GM20431 (cell line): Measurements from ENCODE around the gene HADH.
"Not testable (repeated sequence)": the region's sequence is repeated elsewhere in the genome, so short reads cannot be mapped to it uniquely, and the experiment has no call there.

Source experiments
- in situ Hi-C: fragments of 300-500 bp; cut with MseI, MboI; formaldehyde crosslinking; loops from one replicate; pipeline ENCODE4 v1.15.0; 2020; ENCODE audit warnings: low sequenced_read_pairs; ENCODE audit not compliant: unreplicated experiment

The HADH gene

DNA sequence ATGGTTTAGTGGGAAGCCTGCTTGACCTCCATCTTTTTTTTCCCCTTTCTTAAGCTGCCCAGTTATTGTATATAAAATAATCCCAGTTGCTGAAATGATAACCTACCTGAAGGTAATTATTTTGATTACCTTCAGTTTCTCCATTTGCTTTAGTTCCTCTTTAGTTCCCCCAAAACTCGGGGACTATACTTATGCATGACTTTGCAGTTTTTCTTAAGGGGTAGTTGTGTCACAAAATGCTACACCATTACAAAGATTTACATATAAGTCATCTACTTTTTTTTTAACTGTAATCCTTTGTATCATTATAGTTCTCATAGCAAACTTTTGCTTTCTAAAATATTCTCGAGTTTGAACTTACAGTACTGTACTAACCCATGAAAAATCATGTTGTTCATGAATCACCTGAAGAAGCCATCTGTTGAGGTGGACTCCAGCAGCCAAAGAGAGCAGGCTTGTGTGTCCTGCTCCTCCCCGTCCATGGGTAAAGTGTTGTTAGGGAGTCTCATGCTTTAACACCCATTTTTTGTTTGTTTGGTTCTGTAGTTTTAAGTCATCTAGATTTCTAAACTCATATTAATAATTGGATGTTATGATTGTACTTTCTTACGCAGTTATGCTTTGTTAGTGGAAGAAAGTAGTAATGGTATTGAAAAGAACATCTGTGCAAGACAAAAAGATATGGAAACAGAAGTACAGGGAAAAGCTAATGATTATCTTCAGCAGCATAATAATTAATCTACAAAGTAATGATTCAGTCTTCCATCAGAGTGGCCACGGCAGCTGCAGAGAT, 34.6 kb downstream of the HADH start:
- in situ Hi-C loops, result loop anchor here (25.0 kb wide), 1 partner anchor 538 kb away; no protein-coding TSS in a partner anchor

- in situ Hi-C loops, result loop anchor here (25.0 kb wide), 1 partner anchor 537 kb away; no protein-coding TSS in a partner anchor
Measured at GRCh38 chr4:108024878-108025165, 35.1 kb downstream of the HADH start.

GRCh38 chr4:108029016-108029720, 39.5 kb downstream of the HADH start:
- in situ Hi-C loops, result no loop called here

- in situ Hi-C loops, result no loop called here
Measured at GRCh38 chr4:108029731-108030130, 40.0 kb downstream of the HADH start.

DNA sequence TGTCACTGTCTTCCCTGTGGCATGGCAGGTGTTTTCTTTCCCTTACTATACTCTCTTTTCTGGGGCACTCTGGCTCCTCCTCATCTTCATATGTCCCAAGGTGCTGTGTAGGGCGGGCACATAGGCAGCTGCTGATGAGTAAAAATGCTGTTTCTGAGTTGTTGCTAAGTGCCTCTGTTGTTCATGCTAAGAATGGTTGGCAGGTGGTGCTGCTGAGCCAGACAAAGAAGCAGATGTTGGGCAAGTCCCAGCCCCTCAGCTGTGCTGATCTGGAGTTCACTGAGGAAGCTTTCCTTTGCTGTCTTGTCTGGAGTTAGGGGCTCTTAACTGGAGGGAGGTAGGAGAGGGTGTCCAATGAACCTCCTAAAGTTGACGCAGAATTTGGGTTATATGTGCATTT, 40.6 kb downstream of the HADH start:
- in situ Hi-C loops, result no loop called here

GRCh38 chr4:108031427-108032083, 41.9 kb downstream of the HADH start:
- in situ Hi-C loops, result no loop called here

- in situ Hi-C loops, result no loop called here
Measured at GRCh38 chr4:108033348-108033747, 43.7 kb downstream of the HADH start.

DNA sequence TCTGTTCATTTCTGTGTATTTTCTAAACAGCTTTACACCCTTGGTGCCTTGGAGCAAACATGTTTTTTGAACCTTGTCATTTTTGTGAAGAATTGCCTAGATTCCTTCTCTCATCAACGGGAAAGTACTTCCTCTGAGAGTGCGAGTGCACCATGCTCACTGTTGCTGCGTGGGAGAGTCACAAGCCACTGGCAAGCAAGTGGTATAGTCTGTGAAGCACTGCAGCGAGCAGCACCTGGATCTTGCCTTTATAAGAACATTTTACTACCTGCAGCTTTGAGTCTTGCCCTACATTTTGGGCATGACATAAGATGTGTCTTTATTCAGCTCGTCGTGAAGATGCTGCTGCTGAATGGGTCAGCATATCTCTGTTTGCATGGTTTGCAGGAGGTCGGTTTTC, 44.9 kb downstream of the HADH start:
- in situ Hi-C loops, result no loop called here

- in situ Hi-C loops, result no loop called here
Measured at GRCh38 chr4:108035691-108036090, 46.0 kb downstream of the HADH start.

DNA sequence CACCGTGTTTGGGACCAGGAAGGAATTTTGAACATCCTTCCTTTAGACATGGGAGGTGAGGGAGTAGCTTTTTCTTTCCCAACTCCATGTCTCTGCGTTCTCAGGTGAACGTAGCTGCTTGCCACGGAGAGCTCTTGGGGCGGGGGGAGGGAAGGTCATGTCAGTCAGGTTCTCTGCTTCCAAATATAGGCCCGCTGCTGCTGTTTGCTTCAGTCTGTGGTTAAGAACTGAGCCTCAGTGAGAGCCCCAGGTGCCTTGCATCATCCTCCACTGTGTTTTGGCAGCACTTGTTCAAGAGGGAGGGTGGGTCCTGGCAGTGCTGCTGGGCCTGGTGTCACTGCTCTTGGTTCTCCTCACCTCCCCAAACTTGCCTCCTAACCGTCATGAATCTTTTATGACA, 46.5 kb downstream of the HADH start:
- in situ Hi-C loops, result no loop called here

DNA sequence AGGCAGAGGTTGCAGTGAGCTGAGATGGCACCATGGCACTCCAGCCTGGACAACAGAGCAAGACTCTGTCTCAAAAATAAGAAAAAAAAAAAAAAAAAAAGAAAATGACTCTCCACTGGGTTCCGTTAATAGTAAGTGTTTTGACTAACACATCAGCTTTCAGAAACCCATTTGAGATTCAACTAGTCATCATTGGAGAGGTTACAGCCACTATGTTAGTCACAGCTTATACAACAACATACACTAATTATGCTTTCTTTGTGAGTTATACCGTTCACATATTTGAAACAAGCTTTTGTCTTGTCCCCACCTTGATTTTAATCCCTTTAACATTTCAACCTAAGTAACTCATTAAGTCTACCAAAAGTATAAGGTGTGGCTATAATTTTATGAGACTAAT, 48.2 kb downstream of the HADH start:
- in situ Hi-C loops, result no loop called here

DNA sequence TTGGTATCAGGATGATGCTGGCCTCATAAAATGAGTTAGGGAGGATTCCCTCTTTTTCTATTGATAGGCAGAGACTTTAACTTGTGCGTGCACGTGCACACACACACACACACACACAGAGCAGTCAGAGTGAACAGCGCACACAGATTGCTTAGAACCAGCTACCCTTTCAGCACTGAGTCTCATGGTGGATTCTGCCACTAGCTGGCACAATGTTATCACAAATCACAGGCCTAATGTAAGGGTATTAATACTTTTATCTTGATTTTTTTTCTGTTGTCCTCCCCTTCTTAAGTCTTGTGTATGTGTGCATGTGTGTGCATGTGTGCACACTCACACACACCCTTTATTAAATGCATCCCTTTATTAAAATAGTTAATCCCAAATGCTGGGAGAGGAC, 53.2 kb downstream of the HADH start:
- in situ Hi-C loops, result no loop called here

DNA sequence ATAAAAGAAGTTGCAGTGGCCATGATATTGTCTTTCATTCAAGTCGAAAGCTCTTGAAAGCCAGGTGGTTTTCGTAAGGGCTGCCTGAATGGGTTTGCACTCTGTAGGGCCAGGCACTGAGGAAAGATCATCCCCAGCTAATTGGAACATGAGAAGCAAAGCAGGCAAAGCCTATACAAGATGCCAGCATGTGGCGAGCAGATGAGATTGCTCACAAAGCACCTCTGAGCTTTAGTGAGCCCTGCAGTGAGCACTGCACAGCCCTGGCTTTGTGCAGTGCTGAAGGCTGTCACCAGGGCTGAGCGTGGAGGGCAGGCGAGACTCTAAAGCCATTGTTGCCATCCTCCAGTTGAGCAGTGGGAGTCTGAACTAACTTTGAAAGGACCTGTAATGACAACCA, 53.8 kb downstream of the HADH start:
- in situ Hi-C loops, result no loop called here

DNA sequence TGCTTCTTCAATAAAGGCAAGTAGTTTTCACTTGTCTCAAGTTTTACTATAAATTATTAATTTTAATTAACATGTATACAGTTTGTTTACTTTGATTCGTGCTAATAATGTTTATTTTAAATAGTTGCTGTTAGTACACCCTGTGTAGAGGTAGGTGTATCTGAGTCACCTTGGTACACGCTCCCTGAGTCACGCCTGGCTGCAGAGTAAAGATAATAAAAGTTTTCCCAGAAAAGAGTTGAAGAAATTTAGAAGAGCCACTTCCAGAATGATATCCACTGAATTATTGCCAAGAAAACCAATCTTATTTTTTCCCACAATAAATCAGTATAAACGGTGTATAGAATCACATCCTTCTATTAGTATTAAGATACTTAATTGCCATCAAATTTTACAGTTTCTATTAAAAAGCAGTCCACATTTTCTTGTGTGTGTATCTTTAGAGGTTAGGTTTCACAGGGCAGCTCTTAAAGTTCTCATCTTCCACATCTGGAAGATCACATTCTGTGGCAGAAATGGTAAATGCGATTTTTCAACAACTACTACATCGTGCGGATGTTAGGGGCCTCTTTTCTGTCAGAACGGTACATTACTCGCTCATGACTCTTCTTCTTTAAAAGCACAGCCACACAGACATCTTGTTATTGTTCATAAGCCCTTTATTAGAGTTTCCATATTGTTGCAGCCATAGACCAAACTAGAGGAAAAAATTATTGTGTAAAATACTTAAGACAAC, 55.4 kb downstream of the HADH start:
- in situ Hi-C loops, result no loop called here

GRCh38 chr4:108045687-108046024, 56.0 kb downstream of the HADH start:
- in situ Hi-C loops, result no loop called here

GRCh38 chr4:108047199-108047598, 57.5 kb downstream of the HADH start:
- in situ Hi-C loops, result no loop called here

DNA sequence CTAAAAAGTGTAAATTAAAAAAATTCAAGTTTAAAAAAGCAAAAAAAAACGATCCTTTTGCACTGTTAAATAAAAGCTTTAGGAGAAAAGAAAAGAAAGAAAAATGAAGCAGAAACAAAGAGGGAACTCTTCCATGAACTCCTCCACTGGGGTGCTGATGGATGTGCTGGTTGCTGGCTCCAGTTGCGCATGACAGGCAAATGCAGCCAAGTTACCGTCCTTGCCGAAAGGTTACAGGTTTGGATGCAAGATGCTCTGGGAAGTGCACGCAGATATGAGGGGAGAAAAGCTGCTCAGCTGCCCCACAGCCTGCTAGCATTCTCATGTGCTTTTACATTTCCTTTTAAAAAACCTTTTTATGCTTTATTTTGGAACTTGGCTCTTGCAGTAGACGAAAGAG, 58.5 kb downstream of the HADH start:
- in situ Hi-C loops, result no loop called here

GRCh38 chr4:108048997-108049396, 59.3 kb downstream of the HADH start:
- in situ Hi-C loops, result no loop called here

- in situ Hi-C loops, result no loop called here
Measured at GRCh38 chr4:108049406-108049805, 59.7 kb downstream of the HADH start.

DNA sequence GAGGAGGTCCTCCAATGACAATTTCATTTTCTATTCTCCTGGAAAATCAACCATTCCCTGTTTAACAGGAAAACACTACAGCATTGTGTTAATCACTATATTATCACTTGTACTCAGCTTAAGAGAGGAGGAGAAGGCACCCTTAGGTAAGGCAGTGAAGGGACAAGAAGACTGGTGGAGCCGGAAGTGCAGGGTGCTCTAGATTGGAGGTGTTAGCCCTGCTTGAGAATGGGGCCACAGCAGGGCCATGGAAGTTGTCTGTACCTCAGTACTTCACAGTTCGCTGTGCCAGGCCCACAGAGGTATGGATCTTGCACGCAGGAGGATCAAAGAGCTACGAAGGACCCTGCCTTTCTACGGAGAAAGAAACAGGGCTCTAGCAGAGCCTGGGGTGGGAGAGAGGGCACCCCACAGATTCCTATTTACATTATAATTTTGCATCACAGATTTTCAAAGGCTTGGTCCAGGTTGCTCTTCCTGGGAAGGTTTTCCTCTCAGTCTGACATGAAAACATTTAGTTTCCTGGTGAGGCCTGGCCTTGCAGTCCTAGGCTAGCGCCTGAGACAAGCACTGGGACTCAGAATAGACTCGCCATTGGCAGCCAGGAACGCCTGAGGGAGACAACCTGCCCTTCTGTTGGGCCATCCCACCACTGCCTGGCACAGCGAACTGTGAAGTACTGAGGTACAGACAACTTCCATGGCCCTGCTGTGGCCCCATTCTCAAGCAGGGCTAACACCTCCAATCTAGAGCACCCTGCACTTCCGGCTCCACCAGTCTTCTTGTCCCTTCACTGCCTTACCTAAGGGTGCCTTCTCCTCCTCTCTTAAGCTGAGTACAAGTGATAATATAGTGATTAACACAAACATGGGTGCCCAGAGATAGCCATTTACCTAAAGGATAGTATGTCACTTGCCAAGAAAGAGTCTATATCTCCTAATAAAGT, 60.8 kb downstream of the HADH start:
- in situ Hi-C loops, result not testable (repeated sequence)
